NCI-H1092 treated with DMSO at 0.1 percent for 48 hours (cell line): ENCODE data around the gene DYSF.

Source experiments
- DNase-seq: peaks from one replicate; lab custom pipeline; 2025; lab: John Stamatoyannopoulos, UW

Gene DYSF

GRCh38 chr2:71672826-71673795 is 219.8 kb downstream of the DYSF start:
- DNase-seq = no peak

- DNase-seq = no peak
Measured at GRCh38 chr2:71674158-71674851, 220.9 kb downstream of the DYSF start.

DNA sequence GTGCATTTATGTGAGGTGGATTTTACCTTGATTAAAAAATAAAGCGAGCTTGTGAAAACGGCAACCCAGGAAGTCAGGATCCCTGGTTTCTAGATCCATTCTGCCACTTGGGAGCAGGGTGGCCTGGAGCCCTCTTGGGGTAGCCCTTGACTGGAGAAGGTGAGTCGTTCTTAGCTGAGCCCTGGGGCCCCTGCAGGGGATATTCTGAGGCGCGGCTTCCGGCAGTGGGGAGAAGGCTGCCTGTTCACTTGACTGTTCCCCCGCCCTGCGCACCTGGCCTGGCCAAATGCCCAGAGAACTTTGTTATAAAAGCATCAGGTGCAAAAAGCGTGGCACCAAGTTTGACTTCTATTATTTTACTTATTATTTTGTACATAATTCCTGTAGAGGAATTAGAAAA is 221.9 kb downstream of the DYSF start:
- no peak for DNase-seq

DNA sequence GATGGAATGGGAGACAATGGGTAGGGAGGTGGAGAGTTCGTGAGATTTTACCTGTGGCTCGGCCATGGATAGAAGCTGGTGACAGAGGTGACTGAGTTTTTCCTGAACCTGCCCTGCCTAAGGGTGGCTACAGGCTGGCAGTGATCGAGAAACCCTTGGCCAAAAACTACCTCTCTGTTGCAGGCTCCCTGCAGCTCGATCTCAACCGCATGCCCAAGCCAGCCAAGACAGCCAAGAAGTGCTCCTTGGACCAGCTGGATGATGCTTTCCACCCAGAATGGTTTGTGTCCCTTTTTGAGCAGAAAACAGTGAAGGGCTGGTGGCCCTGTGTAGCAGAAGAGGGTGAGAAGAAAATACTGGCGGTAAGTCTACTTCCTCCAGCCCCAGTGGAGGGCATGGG is 225.5 kb downstream of the DYSF start:
- no peak for DNase-seq

GRCh38 chr2:71679491-71679890 is 226.1 kb downstream of the DYSF start:
- DNase-seq = no peak

DNA sequence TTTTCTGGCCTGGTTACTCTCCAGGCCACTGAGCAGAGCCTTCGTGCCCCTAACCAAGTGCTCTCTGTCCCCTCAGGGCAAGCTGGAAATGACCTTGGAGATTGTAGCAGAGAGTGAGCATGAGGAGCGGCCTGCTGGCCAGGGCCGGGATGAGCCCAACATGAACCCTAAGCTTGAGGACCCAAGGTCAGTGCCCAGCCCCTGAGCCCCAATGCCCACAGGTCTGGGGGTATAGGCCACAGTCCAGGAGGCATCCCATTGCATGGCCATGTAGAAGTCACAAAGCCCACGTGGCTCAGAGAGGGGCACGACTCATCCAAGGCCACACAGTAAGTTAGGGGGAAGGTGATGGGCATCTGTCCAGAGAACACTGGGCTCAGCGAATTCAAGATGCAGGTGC is 227.6 kb downstream of the DYSF start:
- no peak for DNase-seq

DNA sequence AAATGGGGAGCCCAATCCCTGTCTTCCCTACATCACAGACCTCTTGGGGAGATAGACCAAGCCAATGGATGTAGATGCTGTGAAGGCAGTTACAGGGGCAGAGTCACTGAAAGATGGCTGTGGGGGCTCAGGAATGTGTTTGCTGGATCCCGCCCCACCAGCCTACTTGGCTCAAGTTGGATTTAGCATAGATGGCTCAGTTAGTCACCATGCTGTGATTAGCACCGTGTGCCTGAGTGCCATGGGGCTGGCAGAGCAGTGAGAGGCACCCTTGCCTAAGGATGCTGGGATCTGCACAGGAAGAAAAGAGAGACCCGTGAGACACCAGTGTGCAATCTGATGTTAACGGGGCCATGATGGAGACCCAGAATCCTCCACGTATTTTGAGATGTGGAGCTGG is 228.3 kb downstream of the DYSF start:
- no peak for DNase-seq

- DNase-seq = no peak
Measured at GRCh38 chr2:71682341-71682740, 229.0 kb downstream of the DYSF start.

GRCh38 chr2:71683070-71683469 is 229.7 kb downstream of the DYSF start:
- DNase-seq = no peak

GRCh38 chr2:71683666-71684065 is 230.3 kb downstream of the DYSF start:
- DNase-seq = no peak

DNA sequence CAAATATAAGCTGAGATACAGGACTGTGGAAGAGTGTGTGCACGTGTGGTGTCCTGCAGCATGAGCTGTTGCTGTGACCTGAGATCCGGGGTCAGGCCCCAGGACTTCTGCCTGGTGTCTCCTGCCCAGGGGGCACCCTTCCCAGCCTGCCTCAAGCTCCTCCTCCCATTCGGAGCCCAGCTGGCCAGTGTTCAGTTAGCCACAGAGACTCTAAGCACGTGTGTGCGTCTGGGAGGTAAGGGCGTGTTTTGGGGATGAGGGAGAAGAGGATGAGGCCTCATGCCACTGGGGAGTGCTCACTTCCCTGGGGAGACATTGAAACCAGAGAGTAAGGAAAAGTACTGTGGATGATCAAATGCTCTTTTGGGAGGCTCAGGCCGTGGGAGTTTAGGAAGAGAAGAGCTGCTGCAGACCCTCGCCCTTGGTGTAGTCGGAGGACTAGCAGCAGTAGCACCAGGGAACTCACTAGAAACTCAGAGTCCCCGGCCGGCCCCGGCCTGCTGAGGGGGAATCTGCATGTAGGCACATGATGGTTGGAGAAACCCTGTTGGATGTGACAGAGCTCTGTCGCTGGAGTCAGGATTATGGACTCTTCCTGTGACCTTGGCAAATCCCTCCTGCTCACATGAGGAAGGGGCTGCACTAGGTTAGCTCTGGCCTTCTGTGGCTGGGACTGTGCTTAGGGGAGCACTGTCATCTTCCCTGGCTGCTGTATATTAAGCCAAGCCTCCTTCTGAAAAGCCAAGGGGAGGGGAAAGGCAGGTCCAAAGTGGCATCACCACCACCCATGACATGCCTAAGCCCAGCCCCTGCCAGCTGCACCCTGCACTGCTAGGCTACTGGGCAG is 231.1 kb downstream of the DYSF start:
- no peak for DNase-seq

DNA sequence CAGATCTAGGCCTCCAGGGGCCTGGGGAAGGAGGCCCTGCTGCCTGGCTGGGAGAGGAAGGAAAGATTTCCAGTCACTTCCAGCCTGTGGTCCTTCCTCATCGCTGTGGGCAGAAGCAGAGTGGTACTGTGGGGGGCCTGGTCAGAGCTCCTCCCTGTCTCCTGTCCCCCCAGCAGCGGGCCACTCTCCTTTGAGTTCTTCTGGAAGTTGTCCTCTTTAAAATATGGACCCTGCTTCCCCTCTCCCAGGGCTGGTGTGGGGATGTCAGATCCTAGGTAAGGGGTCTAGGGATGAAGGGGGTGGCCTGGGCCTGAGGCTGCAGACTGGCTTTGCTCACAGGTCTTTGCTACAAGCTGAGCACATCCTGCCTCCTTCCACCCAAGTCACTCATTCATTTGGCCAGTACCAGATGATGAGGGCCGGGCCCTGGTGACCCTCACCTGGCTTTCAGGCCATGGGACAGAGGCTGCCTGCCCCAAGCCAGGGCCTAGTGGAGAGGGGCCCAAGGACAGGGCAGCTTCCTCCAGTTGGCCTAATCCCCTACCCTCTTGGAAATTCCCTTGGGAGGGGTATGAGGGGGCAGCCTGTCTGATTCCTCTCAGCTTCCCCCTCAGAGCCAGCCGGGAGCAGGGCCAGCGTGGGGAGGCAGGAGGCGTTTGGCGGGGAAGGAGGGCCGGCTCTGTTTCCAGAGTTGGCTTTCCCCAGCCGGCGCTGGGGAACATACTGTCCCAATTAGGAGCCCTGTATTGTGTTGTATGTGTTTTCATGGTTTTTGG is 231.9 kb downstream of the DYSF start:
- no peak for DNase-seq

DNA sequence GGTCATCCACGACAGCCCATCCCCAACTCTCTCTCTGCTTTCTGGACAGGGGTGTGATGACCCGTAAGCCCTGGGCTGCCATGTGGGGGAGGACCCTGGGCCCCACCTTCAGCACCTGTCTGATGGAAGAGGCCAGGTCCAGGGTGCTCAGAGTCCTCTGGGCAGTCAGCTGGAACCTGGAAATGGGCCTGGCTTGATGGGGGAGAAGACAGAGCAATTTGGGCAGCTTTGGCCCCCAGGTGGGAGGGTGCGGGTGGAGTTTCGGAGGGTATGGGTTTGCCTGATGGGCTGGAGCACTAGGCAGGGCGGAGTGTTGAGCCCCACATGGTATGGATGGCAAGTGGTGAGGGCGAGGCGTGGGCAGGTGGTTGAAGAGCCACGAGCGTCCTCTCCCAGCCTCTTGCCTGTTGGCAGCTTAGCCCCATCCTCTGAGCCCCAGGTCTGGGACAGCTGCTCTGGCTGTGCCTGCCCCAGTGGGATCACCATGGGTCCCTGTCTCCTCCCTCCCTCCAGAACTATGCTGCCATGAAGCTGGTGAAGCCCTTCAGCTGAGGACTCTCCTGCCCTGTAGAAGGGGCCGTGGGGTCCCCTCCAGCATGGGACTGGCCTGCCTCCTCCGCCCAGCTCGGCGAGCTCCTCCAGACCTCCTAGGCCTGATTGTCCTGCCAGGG is 232.7 kb downstream of the DYSF start:
- no peak for DNase-seq

DNA sequence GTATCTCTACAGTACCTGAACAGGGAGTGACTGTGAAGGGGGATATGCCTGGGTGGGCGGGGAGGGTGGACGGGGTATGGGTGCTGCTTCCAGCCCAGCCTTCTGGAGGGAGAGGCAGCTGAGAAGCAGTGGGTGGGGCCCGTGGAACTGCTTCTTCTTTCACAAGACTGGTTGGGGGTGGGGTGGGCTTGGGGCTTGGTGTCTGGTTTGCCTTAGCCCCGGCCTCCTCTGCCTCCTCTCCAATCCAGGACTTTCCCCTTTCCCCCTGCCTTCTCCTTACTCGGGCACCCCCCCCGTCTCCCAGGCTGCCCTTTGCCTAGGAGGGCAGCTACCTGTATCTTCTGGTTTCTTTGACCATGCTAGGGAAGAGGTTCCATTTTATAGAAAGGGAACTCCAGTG is 233.4 kb downstream of the DYSF start:
- no peak for DNase-seq

- no peak for DNase-seq
Measured at GRCh38 chr2:71687412-71687811, 234.1 kb downstream of the DYSF start.

GRCh38 chr2:71688530-71688929 is 235.2 kb downstream of the DYSF start:
- DNase-seq = no peak

- no peak for DNase-seq
Measured at GRCh38 chr2:71689393-71689792, 236.0 kb downstream of the DYSF start.

- DNase-seq = no peak
Measured at GRCh38 chr2:71689968-71690834, 236.8 kb downstream of the DYSF start.

GRCh38 chr2:71690876-71691475 is 237.6 kb downstream of the DYSF start:
- DNase-seq = no peak
